ENCODE data around the gene TEAD1.

DNA sequence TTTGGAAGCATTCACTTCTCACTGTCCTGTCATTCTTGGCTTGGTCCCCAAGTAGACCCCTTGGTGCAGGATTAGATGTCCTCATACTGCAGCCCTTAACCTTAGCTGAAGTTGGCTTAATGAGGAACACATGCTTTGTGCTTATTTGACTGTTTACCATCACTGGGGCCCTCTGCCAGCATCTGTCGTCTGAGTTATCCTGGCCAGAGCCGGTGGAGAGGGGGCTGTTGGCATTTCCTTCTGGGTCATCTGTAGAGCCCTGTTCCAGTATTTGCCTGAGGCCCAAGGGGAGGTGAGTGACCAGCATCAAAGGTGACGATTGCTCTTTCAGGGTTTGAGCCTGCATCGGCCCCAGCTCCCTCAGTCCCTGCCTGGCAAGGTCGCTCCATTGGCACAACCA is 208.4 kb downstream of the TEAD1 start:
- TF ChIP-seq, protein P1, sequence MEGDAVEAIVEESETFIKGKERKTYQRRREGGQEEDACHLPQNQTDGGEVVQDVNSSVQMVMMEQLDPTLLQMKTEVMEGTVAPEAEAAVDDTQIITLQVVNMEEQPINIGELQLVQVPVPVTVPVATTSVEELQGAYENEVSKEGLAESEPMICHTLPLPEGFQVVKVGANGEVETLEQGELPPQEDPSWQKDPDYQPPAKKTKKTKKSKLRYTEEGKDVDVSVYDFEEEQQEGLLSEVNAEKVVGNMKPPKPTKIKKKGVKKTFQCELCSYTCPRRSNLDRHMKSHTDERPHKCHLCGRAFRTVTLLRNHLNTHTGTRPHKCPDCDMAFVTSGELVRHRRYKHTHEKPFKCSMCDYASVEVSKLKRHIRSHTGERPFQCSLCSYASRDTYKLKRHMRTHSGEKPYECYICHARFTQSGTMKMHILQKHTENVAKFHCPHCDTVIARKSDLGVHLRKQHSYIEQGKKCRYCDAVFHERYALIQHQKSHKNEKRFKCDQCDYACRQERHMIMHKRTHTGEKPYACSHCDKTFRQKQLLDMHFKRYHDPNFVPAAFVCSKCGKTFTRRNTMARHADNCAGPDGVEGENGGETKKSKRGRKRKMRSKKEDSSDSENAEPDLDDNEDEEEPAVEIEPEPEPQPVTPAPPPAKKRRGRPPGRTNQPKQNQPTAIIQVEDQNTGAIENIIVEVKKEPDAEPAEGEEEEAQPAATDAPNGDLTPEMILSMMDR (IDR thresholded peaks at IDR 0.05 in 4 of 5, conservative IDR thresholded peaks at IDR 0.05 in 1 of 5) = no peak
- no peak for TF ChIP-seq POLR2A (IDR thresholded peaks at IDR 0.05)

Measured in gastrocnemius medialis (tissue), 4 donors.